Cardiac septum (tissue), 1 donor: ENCODE data around the gene MFSD12. TPM values are rescaled to one million over a fixed set of nuclear protein-coding genes. Genes with fewer than 3 reads are reported as not detected.

Source experiments
- DNase-seq: peaks from one replicate; pipeline ENCODE4 v3.0.0-alpha.2; 2020; ENCODE audit warnings: low spot score
- intact Hi-C: fragments of 100-400 bp; cut with DNase I; formaldehyde crosslinking; loops from one replicate; pipeline ENCODE4 v1.14.0; 2022
- total RNA-seq: library from RNA; stranded (reverse); fragmentation: NEBNext Ultra II Directional; extraction: Animal tissue kit (Norgen Biotek cat#: 25700); gene quantifications from one replicate; pipeline ENCODE4 v1.2.1, GENCODE V29; 2021
- donor health status: DM: no; HTN: no; CAD: no.

Gene MFSD12
- total RNA-seq, 1 donor from 2014 or later: 25.4 TPM

GRCh38 chr19:3499738-3500428 is 57.5 kb downstream of the MFSD12 start:
- DNase-seq: no peak
- intact Hi-C loops: no loop called here

GRCh38 chr19:3497757-3498520 is 59.4 kb downstream of the MFSD12 start:
- intact Hi-C loops: no loop called here
- no peak for DNase-seq

- no peak for DNase-seq
- intact Hi-C loops: no loop called here
Measured at GRCh38 chr19:3496392-3497273, 60.8 kb downstream of the MFSD12 start.

- DNase-seq: no peak
- intact Hi-C loops: no loop called here
Measured at GRCh38 chr19:3494559-3494958, 62.8 kb downstream of the MFSD12 start.

Other genes with a start within 250 kb of the MFSD12 start
- gene NFIC, start 191.0 kb downstream of the MFSD12 start, total RNA-seq: 178 TPM
- not detected for gene SMIM24, start 77.1 kb downstream of the MFSD12 start, total RNA-seq
- not detected for gene SMIM44, start 74.1 kb downstream of the MFSD12 start, total RNA-seq
- 11.1 TPM for gene DOHH, start 56.9 kb downstream of the MFSD12 start, total RNA-seq
- gene FZR1, start 51.3 kb downstream of the MFSD12 start, total RNA-seq: 23.8 TPM
- gene TEKTIP1, start 18.4 kb downstream of the MFSD12 start, total RNA-seq: 1.7 TPM
- gene HMG20B, start 15.4 kb upstream of the MFSD12 start, total RNA-seq: 32.6 TPM
- 1.3 TPM for gene GIPC3, start 27.9 kb upstream of the MFSD12 start, total RNA-seq
- gene TBXA2R, start 49.3 kb upstream of the MFSD12 start, total RNA-seq: 1.9 TPM
- gene CACTIN, start 69.2 kb upstream of the MFSD12 start, total RNA-seq: 10.7 TPM
- 38.2 TPM for gene PIP5K1C, start 142.9 kb upstream of the MFSD12 start, total RNA-seq
- not detected for gene TJP3, start 150.8 kb upstream of the MFSD12 start, total RNA-seq
- 12.5 TPM for gene APBA3, start 204.1 kb upstream of the MFSD12 start, total RNA-seq
- gene MRPL54, start 205.1 kb upstream of the MFSD12 start, total RNA-seq: 81.4 TPM
- not detected for gene RAX2, start 214.6 kb upstream of the MFSD12 start, total RNA-seq
- 0.38 TPM for gene MATK, start 228.8 kb upstream of the MFSD12 start, total RNA-seq